ENCODE data around the gene ALAD. TPM values are rescaled to one million over a fixed set of nuclear protein-coding genes. Genes with fewer than 3 reads are reported as not detected.

Gene ALAD
- total RNA-seq, 6 experiments from 2014 or later = 27.8 to 31.0 (median 30.3) TPM

DNA sequence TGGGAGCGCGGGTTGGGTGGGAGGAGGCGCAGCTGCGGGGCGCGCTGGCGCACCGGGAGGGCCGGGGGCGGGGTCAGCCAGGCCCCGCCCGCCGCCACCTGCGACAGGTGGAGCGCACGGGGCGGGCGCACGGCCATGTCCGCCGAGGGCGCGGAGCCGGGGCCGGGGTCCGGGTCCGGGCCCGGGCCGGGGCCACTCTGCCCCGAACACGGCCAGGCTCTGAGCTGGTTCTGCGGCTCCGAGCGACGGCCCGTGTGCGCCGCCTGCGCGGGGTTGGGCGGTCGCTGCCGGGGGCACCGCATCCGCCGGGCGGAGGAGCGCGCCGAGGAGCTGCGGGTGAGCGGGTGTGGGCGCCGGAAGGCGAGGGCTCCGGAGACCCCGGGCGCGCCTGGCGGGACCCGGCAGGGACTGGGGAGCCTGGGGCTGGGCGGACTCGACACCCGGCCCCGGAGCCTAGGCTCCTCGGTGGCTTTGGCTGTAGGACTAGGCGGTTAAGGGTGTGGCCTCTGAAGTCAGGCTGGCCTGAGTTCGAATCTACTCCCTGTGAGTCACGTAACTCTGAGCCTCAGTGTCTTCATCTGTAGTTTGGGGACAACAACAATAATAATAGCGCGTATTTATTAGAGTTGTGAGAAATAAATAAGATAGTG is 51.5 kb downstream of the ALAD start, which contains the start of gene BSPRY:
TSS of gene BSPRY (plus strand) at position 97 of the 650 bp plus-strand sequence. CDS start at position 136, 39 bp downstream.
- H3K4me3 Mint-ChIP-seq = no peak within 1 kb of the TSS
- H3K4me1 Mint-ChIP-seq (ENCODE audit: low read depth) = no peaks in the 10 kb centered on the region
- H3K27ac Mint-ChIP-seq = no peak within 1 kb of the TSS
- no peaks in the 10 kb centered on the region for H3K36me3 Mint-ChIP-seq (ENCODE audit: low read depth)
- TF ChIP-seq, protein P1, sequence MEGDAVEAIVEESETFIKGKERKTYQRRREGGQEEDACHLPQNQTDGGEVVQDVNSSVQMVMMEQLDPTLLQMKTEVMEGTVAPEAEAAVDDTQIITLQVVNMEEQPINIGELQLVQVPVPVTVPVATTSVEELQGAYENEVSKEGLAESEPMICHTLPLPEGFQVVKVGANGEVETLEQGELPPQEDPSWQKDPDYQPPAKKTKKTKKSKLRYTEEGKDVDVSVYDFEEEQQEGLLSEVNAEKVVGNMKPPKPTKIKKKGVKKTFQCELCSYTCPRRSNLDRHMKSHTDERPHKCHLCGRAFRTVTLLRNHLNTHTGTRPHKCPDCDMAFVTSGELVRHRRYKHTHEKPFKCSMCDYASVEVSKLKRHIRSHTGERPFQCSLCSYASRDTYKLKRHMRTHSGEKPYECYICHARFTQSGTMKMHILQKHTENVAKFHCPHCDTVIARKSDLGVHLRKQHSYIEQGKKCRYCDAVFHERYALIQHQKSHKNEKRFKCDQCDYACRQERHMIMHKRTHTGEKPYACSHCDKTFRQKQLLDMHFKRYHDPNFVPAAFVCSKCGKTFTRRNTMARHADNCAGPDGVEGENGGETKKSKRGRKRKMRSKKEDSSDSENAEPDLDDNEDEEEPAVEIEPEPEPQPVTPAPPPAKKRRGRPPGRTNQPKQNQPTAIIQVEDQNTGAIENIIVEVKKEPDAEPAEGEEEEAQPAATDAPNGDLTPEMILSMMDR (IDR thresholded peaks at IDR 0.05) = no peak
- H3K27me3 Mint-ChIP-seq (ENCODE audit: insufficient read depth) = peaks cover 44% of the 10 kb centered on the region
- DNase-seq = no peak
- H3K9me3 Mint-ChIP-seq = no peaks in the 10 kb centered on the region

DNA sequence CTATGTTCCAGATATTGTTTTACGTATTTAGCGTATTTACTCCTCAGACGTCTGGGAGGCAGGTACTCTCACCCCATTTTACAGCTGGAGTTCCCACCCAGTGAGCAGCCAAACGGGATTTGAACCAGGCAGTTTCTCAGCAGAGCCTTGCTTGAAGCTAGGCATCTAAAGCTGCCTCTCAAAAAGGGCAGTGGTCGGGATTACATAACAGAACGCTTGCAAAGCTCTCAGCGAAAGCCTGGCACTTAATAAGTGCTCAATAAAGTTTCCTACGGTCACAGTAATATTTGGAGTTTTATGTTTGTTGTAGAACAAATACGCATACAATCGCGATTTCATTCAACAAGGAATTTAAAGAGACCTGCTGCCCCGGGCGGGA is 52.0 kb downstream of the ALAD start:
- H3K36me3 Mint-ChIP-seq (ENCODE audit: low read depth) = no peaks in the 10 kb centered on the region
- no peak for DNase-seq
- H3K27ac Mint-ChIP-seq = no peak overlapping the region
- TF ChIP-seq, protein P1 (IDR thresholded peaks at IDR 0.05) = no peak
- H3K27me3 Mint-ChIP-seq (ENCODE audit: insufficient read depth) = peaks cover 44% of the 10 kb centered on the region
- H3K4me1 Mint-ChIP-seq (ENCODE audit: low read depth) = no peaks in the 10 kb centered on the region
- H3K9me3 Mint-ChIP-seq = no peaks in the 10 kb centered on the region
- H3K4me3 Mint-ChIP-seq = no peak overlapping the region

DNA sequence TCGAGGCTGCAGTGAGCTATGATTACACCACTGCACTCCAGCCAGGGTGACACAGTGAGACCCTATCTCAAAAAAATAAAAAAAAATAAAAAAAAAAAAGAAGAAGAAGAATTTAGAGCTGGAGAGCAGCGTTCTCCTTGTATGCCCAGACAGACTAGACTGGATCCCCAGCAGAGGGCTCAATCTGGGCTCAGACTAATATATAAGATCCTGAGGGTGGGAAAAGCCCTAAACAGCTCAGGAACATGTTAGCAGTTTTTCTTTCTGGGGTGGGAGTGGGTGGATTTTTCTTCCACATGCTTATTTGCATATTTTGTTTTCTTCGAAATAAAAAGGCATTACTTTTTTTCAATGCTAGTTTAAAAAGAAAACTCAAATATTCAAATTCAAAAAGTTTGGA is 52.6 kb downstream of the ALAD start:
- no peak for DNase-seq
- H3K9me3 Mint-ChIP-seq = no peaks in the 10 kb centered on the region
- H3K27me3 Mint-ChIP-seq (ENCODE audit: insufficient read depth) = peaks cover 42% of the 10 kb centered on the region
- TF ChIP-seq, protein P1 (IDR thresholded peaks at IDR 0.05) = no peak
- no peak overlapping the region for H3K4me3 Mint-ChIP-seq
- H3K4me1 Mint-ChIP-seq (ENCODE audit: low read depth) = no peaks in the 10 kb centered on the region
- no peak overlapping the region for H3K27ac Mint-ChIP-seq
- H3K36me3 Mint-ChIP-seq (ENCODE audit: low read depth) = no peaks in the 10 kb centered on the region

DNA sequence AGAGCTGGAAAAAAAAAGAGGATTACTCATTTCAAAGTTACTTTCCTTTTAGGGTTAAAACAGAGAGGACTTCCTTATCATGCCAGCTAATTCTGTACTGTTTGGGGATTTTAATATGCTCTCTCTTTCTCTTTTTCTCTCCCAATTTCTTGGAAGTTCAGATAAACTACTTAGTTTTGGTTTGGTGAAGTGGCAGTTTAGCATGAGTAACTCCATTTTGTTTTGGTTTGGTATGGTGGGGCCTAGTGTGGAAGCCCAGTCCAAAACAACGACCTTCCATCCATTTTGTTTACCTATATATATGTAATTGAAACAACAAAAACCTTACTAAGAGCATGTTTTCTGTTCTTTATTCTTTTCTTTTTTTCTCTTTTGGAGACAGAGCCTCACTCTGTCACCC is 55.4 kb downstream of the ALAD start:
- H3K27me3 Mint-ChIP-seq (ENCODE audit: insufficient read depth) = peaks cover 26% of the 10 kb centered on the region
- H3K27ac Mint-ChIP-seq = no peak overlapping the region
- no peaks in the 10 kb centered on the region for H3K36me3 Mint-ChIP-seq (ENCODE audit: low read depth)
- no peaks in the 10 kb centered on the region for H3K9me3 Mint-ChIP-seq
- no peak overlapping the region for H3K4me3 Mint-ChIP-seq
- H3K4me1 Mint-ChIP-seq (ENCODE audit: low read depth) = no peaks in the 10 kb centered on the region
- TF ChIP-seq, protein P1 (IDR thresholded peaks at IDR 0.05) = no peak
- no peak for DNase-seq

DNA sequence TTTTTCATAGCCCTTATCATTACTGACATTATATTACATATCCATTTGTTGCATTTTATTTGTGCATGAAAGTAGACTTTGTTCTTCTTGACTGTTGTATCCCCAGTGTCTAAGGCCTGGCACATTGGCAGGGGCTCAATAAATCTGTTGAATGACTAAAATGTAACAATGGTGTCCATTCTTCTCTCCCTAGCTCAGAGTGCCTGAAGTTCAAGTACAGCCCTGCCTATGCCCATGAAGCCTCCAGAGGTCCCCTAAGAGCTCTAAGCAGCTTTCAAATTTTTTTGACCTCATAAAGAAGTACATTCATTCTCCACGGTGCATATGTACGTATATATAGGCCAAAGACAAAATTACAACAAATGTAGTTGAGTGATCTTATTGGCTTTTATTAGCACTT is 55.9 kb downstream of the ALAD start:
- Mint-ChIP-seq H3K27ac (no peak overlapping the region), H3K27me3 (ENCODE audit: insufficient read depth) (peaks cover 25% of the 10 kb centered on the region), H3K4me3 (no peak overlapping the region), H3K4me1 (ENCODE audit: low read depth) (no peaks in the 10 kb centered on the region), H3K9me3 (no peaks in the 10 kb centered on the region), H3K36me3 (ENCODE audit: low read depth) (no peaks in the 10 kb centered on the region)
- DNase-seq = no peak
- TF ChIP-seq, protein P1 (IDR thresholded peaks at IDR 0.05) = no peak
